Natural killer cell (primary cell): ENCODE data around the gene ARL4A. TPM values are rescaled to one million over a fixed set of nuclear protein-coding genes. Genes with fewer than 3 reads are reported as not detected.

Experiments used
- ATAC-seq, 3 donors: fragments of 150-1000 bp in 2 of 3; fragments of 200-7000 bp in 1 of 3; cut with Tn5 transposase; 1 replicate in 1 of 3; 2 replicates in 2 of 3; pipeline ENCODE4 v1.10.0; 2021; ENCODE audit warnings: mild to moderate bottlenecking in 2 of 3, moderate library complexity in 2 of 3
- DNase-seq, 2 donors: peaks; one replicate each; pipeline versions ENCODE4 v3.0.0 to v3.0.0-alpha.2; 2013 to 2021; ENCODE audit warnings: mixed read lengths in 1 of 2
- H3K27ac ChIP-seq: one replicate; pipeline ENCODE4 v1.5.1; 2013; ENCODE audit warnings: mild to moderate bottlenecking, low read length
- H3K27me3 ChIP-seq: one replicate; pipeline ENCODE4 v1.6.1; 2013; ENCODE audit warnings: low read length; ENCODE audit not compliant: control insufficient read depth, insufficient read depth
- H3K36me3 ChIP-seq: one replicate; pipeline ENCODE4 v1.6.1; 2013; ENCODE audit warnings: low read length; ENCODE audit not compliant: control insufficient read depth, insufficient read depth
- H3K4me1 ChIP-seq: one replicate; pipeline ENCODE4 v1.6.1; 2013; ENCODE audit warnings: low read length; ENCODE audit not compliant: control insufficient read depth, insufficient read depth
- H3K4me3 ChIP-seq: one replicate; pipeline ENCODE4 v1.5.1; 2013; ENCODE audit warnings: low read length
- H3K9me3 ChIP-seq: one replicate; pipeline ENCODE4 v1.6.1; 2013; ENCODE audit warnings: low read length; ENCODE audit not compliant: control insufficient read depth, insufficient read depth
- H3K27ac Mint-ChIP-seq, 2 donors: one replicate each; pipeline ENCODE4 v1.8.0; 2022; ENCODE audit warnings: mild to moderate bottlenecking in 2 of 2, mixed read lengths in 2 of 2, moderate library complexity in 1 of 2
- H3K27me3 Mint-ChIP-seq, 2 donors: one replicate each; pipeline ENCODE4 v1.8.0; 2022; ENCODE audit warnings: low read depth in 2 of 2, mixed read lengths in 2 of 2
- H3K36me3 Mint-ChIP-seq: one replicate; pipeline ENCODE4 v1.8.0; 2022; ENCODE audit warnings: mixed read lengths
- H3K4me1 Mint-ChIP-seq, 2 donors: one replicate each; pipeline ENCODE4 v1.8.0; 2022; ENCODE audit warnings: mixed read lengths in 2 of 2
- H3K4me3 Mint-ChIP-seq: one replicate; pipeline ENCODE4 v1.8.0; 2022; ENCODE audit warnings: mild to moderate bottlenecking, moderate library complexity, mixed read lengths
- H3K9me3 Mint-ChIP-seq, 2 donors: one replicate each; pipeline ENCODE4 v1.8.0; 2022; ENCODE audit warnings: mixed read lengths in 2 of 2
- CTCF ChIP-seq: fragments of 200-600 bp; IDR thresholded peaks from one replicate; pipeline ENCODE4 v1.8.0; 2022; ENCODE audit warnings: antibody characterized with exemption
- WGBS: methylation state at CpG from one replicate; pipeline ENCODE4 v1.1.7; 2013; ENCODE audit warnings: missing lambda C conversion rate; ENCODE audit not compliant: insufficient coverage; 5-methylcytosine and 5-hydroxymethylcytosine counted together
- intact Hi-C: fragments of 100-400 bp; cut with micrococcal nuclease; formaldehyde crosslinking; loops from one replicate; pipeline ENCODE4 v1.14.2; 2022
- total RNA-seq, 4 donors: library from RNA; stranded (reverse); fragments of 120-200 nt in 1 of 4; gene quantifications; one replicate each; pipeline versions ENCODE4 v1.2.3 to v1.2.4, GENCODE V29; 2013 to 2022

The ARL4A gene
- total RNA-seq, 3 donors from 2014 or later (not counting 1 experiment from before 2014, with no cell fraction given), result 54.7 to 81.4 (median 55.5) TPM

GRCh38 chr7:12737373-12737772, 49.9 kb downstream of the ARL4A start:
- Mint-ChIP-seq H3K27ac (no peak overlapping the region), H3K4me1 (no peaks in the 10 kb centered on the region), H3K9me3 (no peaks in the 10 kb centered on the region), H3K27me3 (peaks cover 0 to 4% of the 10 kb centered on the region in 2 donors), H3K36me3 (no peaks in the 10 kb centered on the region), H3K4me3 (no peak overlapping the region)
- WGBS, result 93% methylated on average over 1 of the region's 1 CpG
- DNase-seq, result no peak
- no peaks in the 10 kb centered on the region for H3K36me3 ChIP-seq
- ATAC-seq, result no peak
- H3K27me3 ChIP-seq, result no peaks in the 10 kb centered on the region
- no peaks in the 10 kb centered on the region for H3K9me3 ChIP-seq
- no peak overlapping the region for H3K4me3 ChIP-seq
- TF ChIP-seq CTCF, result no peak
- H3K4me1 ChIP-seq, result no peaks in the 10 kb centered on the region
- H3K27ac ChIP-seq, result no peak overlapping the region
- intact Hi-C loops, result no loop called here

- WGBS, result 84% methylated on average over 2 of the region's 2 CpGs
Observed at GRCh38 chr7:12737836-12738235, 50.4 kb downstream of the ARL4A start.

DNA sequence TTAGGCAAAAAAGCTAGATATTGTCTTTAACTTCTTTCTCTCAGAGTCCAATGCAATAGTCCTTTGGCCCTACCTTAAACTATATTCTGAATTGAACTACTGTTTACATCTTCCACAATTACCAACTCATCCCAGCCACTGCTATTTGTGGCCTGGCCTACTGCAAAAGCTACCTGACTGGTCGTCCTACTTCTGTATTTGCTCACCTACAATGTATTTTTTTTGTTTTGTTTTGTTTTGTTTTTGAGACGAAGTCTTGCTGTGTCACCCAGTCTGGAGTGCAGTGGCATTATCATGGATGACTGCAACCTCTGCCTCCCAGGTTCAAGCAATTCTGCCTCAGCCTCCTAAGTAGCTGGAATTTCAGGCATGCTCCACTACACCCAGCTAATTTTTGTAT, 51.2 kb downstream of the ARL4A start:
- Mint-ChIP-seq H3K4me3 (no peak overlapping the region), H3K27ac (no peak overlapping the region), H3K9me3 (no peaks in the 10 kb centered on the region), H3K36me3 (no peaks in the 10 kb centered on the region), H3K27me3 (peaks cover 0 to 4% of the 10 kb centered on the region in 2 donors), H3K4me1 (no peaks in the 10 kb centered on the region)
- TF ChIP-seq CTCF, result no peak
- Histone ChIP-seq H3K36me3 (no peaks in the 10 kb centered on the region), H3K9me3 (no peaks in the 10 kb centered on the region), H3K27me3 (no peaks in the 10 kb centered on the region), H3K27ac (no peak overlapping the region), H3K4me3 (no peak overlapping the region), H3K4me1 (no peaks in the 10 kb centered on the region)
- no peak for DNase-seq
- intact Hi-C loops, result no loop called here
- no peak for ATAC-seq
- 100% methylated on average over 1 of the region's 2 CpGs for WGBS

More at GRCh38 chr7:12737836-12738235, 50.4 kb downstream of the ARL4A start:
- Mint-ChIP-seq H3K9me3 (no peaks in the 10 kb centered on the region), H3K4me1 (no peaks in the 10 kb centered on the region), H3K27ac (no peak overlapping the region), H3K36me3 (no peaks in the 10 kb centered on the region), H3K27me3 (peaks cover 0 to 4% of the 10 kb centered on the region in 2 donors), H3K4me3 (no peak overlapping the region)
- intact Hi-C loops, result no loop called here
- TF ChIP-seq CTCF, result no peak
- no peaks in the 10 kb centered on the region for H3K4me1 ChIP-seq
- DNase-seq (no peak), ATAC-seq (no peak)
- no peak overlapping the region for H3K4me3 ChIP-seq
- no peaks in the 10 kb centered on the region for H3K36me3 ChIP-seq
- no peaks in the 10 kb centered on the region for H3K9me3 ChIP-seq
- no peaks in the 10 kb centered on the region for H3K27me3 ChIP-seq
- H3K27ac ChIP-seq, result no peak overlapping the region

Other genes with a start within 250 kb of the ARL4A start
- under 1 TPM in 1 of 3 donors, not detected in 2; 0.08 TPM for gene SCIN, start 116.9 kb upstream of the ARL4A start, total RNA-seq